ENCODE results near the gene C2orf81.
A peak's percentile ranks its signal among the peaks of the same experiment; 100 is the strongest.
"Not testable (repeated sequence)": the region's sequence is repeated elsewhere in the genome, so short reads cannot be mapped to it uniquely, and the experiment has no call there.

C2orf81 gene
- total RNA-seq, result 0 to 0.98 (median 0.37) reads per million in 4 experiments

GRCh38 chr2:74421221-74421870, at the start of gene C2orf81, which contains the start of gene WDR54:
TSS of gene C2orf81 (minus strand) at chr2:74421619. CDS start at chr2:74421560, 59 bp downstream.
TSS of gene WDR54 (plus strand) at chr2:74421730. CDS start at chr2:74422154, 424 bp downstream.
- peak; percentile 76 for DNase-seq

- DNase-seq, result not testable (repeated sequence)
These were observed 49.3 kb upstream of the C2orf81 start for GRCh38 chr2:74470742-74471141.

DNA sequence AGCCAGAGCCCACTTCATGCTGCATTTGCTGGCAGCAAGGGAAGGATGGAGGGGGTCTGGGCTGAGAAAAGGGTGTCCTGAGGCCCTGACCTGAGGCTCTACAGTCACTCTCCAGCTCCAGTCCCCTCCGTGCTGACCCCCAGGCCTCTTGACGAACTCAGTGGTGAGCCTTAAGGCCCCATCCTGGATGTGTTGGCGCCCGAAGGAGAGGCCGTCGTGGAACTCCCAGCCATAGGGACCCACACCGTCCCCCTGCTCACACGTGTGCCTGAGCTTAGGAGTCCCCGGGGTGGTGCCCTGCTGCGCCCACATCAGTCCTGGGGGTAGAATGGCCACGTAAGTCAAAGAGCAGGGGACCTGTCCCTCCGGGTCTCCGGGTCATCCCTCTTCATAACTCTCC, 43.0 kb upstream of the C2orf81 start:
- no peak for DNase-seq

DNA sequence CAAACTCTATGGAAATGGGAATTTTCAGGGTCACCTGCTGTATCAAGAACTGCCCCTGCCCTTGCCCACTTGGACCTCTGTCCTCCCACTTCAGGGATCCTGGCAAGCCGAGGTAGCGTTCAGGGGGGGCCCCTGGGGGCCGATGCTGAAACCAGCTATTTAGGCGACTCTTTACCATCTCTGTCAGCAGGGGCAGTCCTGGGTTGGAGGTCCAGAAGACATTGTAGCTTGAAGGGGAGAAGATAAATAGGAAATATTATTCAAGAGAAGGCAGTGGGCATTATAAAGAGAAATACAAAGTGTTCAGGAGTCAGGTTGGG, 41.3 kb upstream of the C2orf81 start:
- DNase-seq, result no peak

DNA sequence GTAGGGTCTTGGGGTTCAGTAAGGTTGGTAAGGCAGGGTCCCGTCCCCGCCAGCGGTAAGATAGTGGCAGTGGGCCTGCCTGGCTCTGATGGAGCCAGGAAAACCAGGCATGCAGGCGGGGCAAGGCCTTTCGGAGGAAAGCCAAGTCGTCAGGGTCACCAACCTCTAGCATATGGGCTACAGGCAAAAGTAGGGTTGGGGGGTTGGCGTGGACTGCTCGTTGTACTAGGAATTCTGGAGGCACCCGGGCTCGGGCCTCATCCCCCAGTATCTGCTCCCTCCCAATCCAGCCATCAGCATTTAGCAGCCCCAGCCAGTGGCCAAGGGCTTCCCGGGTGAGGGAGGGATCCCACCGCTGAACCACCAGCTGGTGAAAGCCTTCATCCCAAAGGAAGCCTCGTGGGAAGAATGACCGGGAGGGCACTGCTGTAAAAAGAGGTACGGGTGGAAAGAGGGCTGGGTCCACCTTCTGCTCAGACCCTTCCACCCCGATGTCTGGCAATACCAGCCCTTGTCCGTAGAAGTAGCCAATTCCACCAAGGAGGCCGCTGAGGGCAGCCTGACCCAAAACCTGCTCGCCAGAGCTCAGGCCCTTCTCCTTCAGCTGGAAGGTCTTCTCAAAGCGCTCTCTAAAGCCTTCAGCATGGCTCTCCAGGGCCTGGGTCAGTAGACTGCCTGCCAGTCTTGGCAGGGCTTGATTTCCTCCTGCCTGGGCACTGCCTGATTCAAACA, 40.8 kb upstream of the C2orf81 start:
- no peak for DNase-seq

- no peak for DNase-seq
These were observed 40.0 kb upstream of the C2orf81 start for GRCh38 chr2:74461187-74462053.

GRCh38 chr2:74460187-74460586, 38.8 kb upstream of the C2orf81 start:
- not testable (repeated sequence) for DNase-seq

DNA sequence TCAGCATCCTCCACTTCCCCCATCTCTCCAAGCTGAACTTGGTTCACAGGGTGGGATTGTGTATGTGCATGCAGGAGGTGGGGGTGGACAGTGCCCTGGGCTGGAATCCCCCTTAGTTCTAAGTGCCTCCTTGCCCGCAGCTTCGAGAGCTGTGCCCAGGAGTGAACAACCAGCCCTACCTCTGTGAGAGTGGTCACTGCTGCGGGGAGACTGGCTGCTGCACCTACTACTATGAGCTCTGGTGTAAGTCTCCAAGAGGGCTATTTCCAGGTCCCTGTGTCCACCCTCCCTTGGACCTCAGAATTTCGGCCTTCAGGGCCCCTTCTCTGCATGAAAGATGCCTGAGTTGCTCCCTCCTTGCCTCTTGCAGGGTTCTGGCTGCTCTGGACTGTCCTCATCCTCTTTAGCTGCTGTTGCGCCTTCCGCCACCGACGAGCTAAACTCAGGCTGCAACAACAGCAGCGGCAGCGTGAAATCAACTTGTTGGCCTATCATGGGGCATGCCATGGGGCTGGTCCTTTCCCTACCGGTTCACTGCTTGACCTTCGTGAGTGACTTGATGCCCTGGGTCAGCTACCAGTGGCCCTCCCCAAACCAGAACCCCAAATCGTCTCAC, 38.2 kb upstream of the C2orf81 start:
- not testable (repeated sequence) for DNase-seq

- DNase-seq, result no peak
These were observed 37.5 kb upstream of the C2orf81 start for GRCh38 chr2:74458938-74459363.

- peak; percentile 99 for DNase-seq
These were observed 36.9 kb upstream of the C2orf81 start, which contains the start of gene WBP1 for GRCh38 chr2:74458132-74458937. TSS of gene WBP1 (plus strand) at chr2:74458438. CDS start at chr2:74458603, 165 bp downstream.

GRCh38 chr2:74457549-74458131, 36.2 kb upstream of the C2orf81 start:
- peak; percentile 65 for DNase-seq

GRCh38 chr2:74457129-74457548, 35.7 kb upstream of the C2orf81 start:
- DNase-seq, result no peak

GRCh38 chr2:74454654-74455511, 33.5 kb upstream of the C2orf81 start, which contains the start of gene INO80B:
TSS of gene INO80B (plus strand) at chr2:74455087. CDS start at chr2:74455117, 30 bp downstream.
- DNase-seq, result peak; percentile 94

DNA sequence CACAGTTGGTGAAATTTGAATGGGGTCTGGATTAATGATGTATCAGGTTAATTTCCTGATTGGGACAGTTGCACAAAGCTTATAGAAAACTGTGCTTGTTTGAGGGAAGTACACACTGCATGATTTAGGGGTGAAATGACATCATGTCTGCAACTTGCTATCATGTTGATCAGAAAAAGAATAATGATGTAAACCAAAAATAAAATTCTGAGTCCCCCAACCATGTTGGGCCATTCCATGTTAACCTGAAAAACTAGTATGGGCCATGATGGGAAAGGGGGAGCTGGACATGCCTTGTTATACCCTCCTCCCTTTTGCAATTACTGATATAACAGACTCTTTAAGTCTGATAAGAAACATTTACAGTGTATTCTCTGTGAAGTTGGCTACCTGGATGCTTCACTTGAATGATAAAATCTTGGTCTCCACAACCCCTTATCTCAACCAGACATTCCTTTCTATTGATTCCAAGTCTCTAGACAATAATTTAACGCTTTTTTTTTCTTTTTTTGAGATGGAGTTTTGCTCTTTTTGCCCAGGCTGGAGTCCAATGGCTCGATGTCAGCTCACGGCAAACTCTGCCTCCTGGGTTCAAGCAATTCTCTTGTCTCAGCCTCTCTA, 29.3 kb upstream of the C2orf81 start:
- no peak for DNase-seq

DNA sequence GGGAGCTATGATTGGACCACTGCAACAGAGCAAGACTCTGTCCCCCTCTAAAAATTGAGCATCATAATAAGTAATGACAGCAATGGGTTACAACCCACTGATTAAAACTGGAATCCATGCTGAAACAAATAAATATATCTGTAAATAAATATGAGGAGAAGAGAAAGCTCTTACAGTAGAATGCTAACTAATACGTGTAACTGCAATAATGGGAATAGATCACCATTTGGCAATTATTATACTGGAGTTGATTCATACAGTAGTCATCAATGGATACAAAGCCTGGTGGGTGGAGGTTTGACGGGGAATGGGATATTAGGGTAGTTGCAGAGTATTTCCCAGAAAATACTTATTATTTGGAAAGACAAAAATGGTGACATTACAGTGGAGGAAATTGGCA, 27.4 kb upstream of the C2orf81 start:
- no peak for DNase-seq

DNA sequence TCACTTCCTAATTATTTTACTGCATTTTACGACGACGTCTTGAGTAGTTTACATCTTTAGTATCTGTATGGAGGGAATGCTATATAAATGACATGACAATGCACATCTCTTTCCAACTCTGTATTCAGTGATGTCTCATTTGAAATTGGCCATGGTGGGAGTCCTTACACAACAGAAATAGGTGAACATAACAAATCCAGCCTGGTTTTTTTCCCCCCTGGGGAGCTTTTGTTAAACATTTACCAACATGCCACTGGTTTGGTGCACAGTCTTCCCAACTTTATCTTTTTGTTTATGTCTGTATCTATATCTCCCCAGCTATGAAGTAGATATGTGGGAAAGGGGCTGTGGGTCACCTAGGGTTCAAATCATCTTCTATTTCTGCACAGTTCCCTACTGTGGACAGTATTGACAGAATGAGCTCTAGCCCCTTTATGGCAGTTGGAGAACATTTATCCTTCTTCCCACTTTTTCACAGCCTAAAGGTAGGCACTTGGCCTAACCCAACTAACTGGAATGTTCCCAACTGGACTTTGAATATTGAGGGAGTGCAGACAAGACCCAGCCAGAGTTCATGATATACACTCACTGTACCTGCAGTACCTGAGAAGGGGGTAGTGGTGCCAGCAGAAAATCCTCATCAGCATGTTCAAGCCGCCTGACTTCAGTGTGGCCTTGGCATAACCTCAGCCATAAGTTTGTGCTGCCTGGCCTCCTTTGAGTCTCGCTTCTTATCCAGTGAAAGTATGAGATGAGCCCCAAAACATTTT, 26.0 kb upstream of the C2orf81 start:
- no peak for DNase-seq

DNA sequence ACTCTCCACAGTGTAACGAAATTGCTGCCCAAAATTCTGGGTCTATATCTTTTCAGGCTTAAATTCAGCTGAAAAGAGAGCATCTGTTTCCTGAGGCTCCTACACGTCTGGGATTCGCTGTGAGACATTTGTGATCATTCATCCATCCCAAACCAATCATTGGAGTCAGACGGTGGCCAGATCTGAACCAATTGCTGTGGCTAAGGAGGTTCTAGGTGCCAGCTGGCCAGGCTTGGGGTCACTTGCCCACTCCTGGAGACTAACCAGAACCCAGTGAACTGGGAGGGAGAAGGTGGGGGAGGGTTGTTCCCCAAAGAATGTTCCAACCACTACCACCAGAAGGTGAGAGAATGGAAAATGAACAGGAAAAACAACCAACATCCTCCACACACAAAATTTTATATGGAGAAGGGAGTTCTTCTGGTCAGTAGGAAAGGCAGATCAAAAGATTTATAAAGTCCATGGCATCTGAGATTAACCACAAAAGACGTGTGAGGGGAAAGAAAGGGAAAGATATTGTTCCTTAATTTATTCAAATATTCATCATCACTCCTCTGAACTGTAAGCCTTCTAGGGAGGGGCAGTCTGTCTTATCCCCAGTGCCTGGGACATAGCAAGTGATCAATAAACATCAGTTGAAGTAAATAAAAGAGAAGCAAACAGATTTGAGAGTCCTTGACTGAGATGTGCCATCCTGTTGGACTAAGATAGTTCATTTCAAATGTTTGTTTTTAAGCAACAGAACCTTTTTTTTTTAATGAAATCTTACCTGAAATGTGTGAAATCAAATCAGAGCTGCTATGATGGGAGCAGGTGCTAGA, 23.3 kb upstream of the C2orf81 start:
- no peak for DNase-seq

All from effector CD8-positive, alpha-beta T cell (primary cell).